Activated T-helper 2 cell treated with anti-CD3 and anti-CD28 coated beads, Interferon-gamma antibody, Interleukin-2, Interleukin-4, amounts not matched to agents 10 μg/mL and 5 μg/mL and 100 μg/mL, durations not matched to agents 14 hours and 24 hours and 36 hours (primary cell): ENCODE measurements around the gene PLEKHA6. TPM values are rescaled to one million over a fixed set of nuclear protein-coding genes. Genes with fewer than 3 reads are reported as not detected.

Source experiments
- DNase-seq: peaks from one replicate; pipeline ENCODE4 v3.0.0; 2021; ENCODE audit warnings: low spot score
- H3K27ac Mint-ChIP-seq: one replicate; pipeline ENCODE4 v1.8.0; 2021; ENCODE audit warnings: mixed read lengths
- H3K27me3 Mint-ChIP-seq: one replicate; pipeline ENCODE4 v1.8.0; 2021; ENCODE audit warnings: low read depth, mixed read lengths
- H3K36me3 Mint-ChIP-seq: one replicate; pipeline ENCODE4 v1.8.0; 2021; ENCODE audit warnings: low read depth, mixed read lengths
- H3K4me1 Mint-ChIP-seq: one replicate; pipeline ENCODE4 v1.8.0; 2021; ENCODE audit warnings: low read depth, mixed read lengths
- H3K4me3 Mint-ChIP-seq: one replicate; pipeline ENCODE4 v1.8.0; 2021; ENCODE audit warnings: low read depth, mild to moderate bottlenecking, moderate library complexity, mixed read lengths
- H3K9me3 Mint-ChIP-seq: one replicate; pipeline ENCODE4 v1.8.0; 2021; ENCODE audit warnings: mixed read lengths
- intact Hi-C: fragments of 100-400 bp; cut with micrococcal nuclease; formaldehyde crosslinking; loops from one replicate; pipeline ENCODE4 v1.15.1; 2023
- total RNA-seq: library from RNA; stranded (reverse); gene quantifications from 2 replicates; pipeline ENCODE4 v1.2.3, GENCODE V29; 2022

Gene PLEKHA6
- total RNA-seq, 1 donor from 2014 or later, result 0.52 TPM

- Mint-ChIP-seq H3K27ac (no peak overlapping the region), H3K27me3 (peaks cover 43% of the 10 kb centered on the region), H3K4me1 (peaks cover 8% of the 10 kb centered on the region), H3K9me3 (no peaks in the 10 kb centered on the region), H3K4me3 (peak overlapping the region; percentile 60), H3K36me3 (no peaks in the 10 kb centered on the region)
- no peak for DNase-seq
- intact Hi-C loops, result no loop called here
These were observed 17.4 kb upstream of the PLEKHA6 start for GRCh38 chr1:204376919-204377799.

- H3K9me3 Mint-ChIP-seq, result no peaks in the 10 kb centered on the region
- H3K27ac Mint-ChIP-seq, result no peak overlapping the region
- no peak overlapping the region for H3K4me3 Mint-ChIP-seq
- peaks cover 46% of the 10 kb centered on the region for H3K27me3 Mint-ChIP-seq
- intact Hi-C loops, result no loop called here
- no peaks in the 10 kb centered on the region for H3K36me3 Mint-ChIP-seq
- H3K4me1 Mint-ChIP-seq, result peaks cover 6% of the 10 kb centered on the region
- no peak for DNase-seq
These were observed 16.7 kb upstream of the PLEKHA6 start for GRCh38 chr1:204376465-204376864.

GRCh38 chr1:204373911-204374310 lies 14.2 kb upstream of the PLEKHA6 start:
- intact Hi-C loops, result no loop called here
- Mint-ChIP-seq H3K27me3 (peaks cover 25% of the 10 kb centered on the region), H3K27ac (no peak overlapping the region), H3K4me3 (no peak overlapping the region), H3K9me3 (no peaks in the 10 kb centered on the region), H3K4me1 (peaks cover 9% of the 10 kb centered on the region), H3K36me3 (no peaks in the 10 kb centered on the region)
- no peak for DNase-seq

- Mint-ChIP-seq H3K4me3 (no peak overlapping the region), H3K4me1 (peaks cover 18% of the 10 kb centered on the region), H3K9me3 (no peaks in the 10 kb centered on the region), H3K36me3 (no peaks in the 10 kb centered on the region), H3K27ac (no peak overlapping the region), H3K27me3 (peaks cover 10% of the 10 kb centered on the region)
- no peak for DNase-seq
- intact Hi-C loops, result no loop called here
These were observed 10.4 kb upstream of the PLEKHA6 start for GRCh38 chr1:204370176-204370575.

- H3K4me3 Mint-ChIP-seq, result no peak overlapping the region
- no peak overlapping the region for H3K27ac Mint-ChIP-seq
- peaks cover 10% of the 10 kb centered on the region for H3K27me3 Mint-ChIP-seq
- no peaks in the 10 kb centered on the region for H3K9me3 Mint-ChIP-seq
- no peaks in the 10 kb centered on the region for H3K36me3 Mint-ChIP-seq
- intact Hi-C loops, result no loop called here
- DNase-seq, result no peak
- H3K4me1 Mint-ChIP-seq, result peaks cover 27% of the 10 kb centered on the region
These were observed 9.4 kb upstream of the PLEKHA6 start for GRCh38 chr1:204368996-204369726.

GRCh38 chr1:204367956-204368355 lies 8.2 kb upstream of the PLEKHA6 start:
- Mint-ChIP-seq H3K36me3 (no peaks in the 10 kb centered on the region), H3K9me3 (no peaks in the 10 kb centered on the region), H3K27me3 (peaks cover 10% of the 10 kb centered on the region), H3K4me1 (peaks cover 37% of the 10 kb centered on the region), H3K27ac (no peak overlapping the region), H3K4me3 (no peak overlapping the region)
- intact Hi-C loops, result no loop called here
- no peak for DNase-seq

- Mint-ChIP-seq H3K36me3 (no peaks in the 10 kb centered on the region), H3K4me3 (no peak overlapping the region), H3K27ac (no peak overlapping the region), H3K4me1 (peaks cover 43% of the 10 kb centered on the region), H3K27me3 (peaks cover 6% of the 10 kb centered on the region), H3K9me3 (no peaks in the 10 kb centered on the region)
- DNase-seq, result no peak
- intact Hi-C loops, result no loop called here
These were observed 7.6 kb upstream of the PLEKHA6 start for GRCh38 chr1:204367193-204367858.

- Mint-ChIP-seq H3K27ac (no peak overlapping the region), H3K4me1 (peaks cover 45% of the 10 kb centered on the region), H3K36me3 (no peaks in the 10 kb centered on the region), H3K27me3 (peaks cover under 1% of the 10 kb centered on the region), H3K4me3 (no peak overlapping the region), H3K9me3 (no peaks in the 10 kb centered on the region)
- intact Hi-C loops, result no loop called here
- no peak for DNase-seq
These were observed 7.0 kb upstream of the PLEKHA6 start for GRCh38 chr1:204366759-204367158.

- Mint-ChIP-seq H3K9me3 (no peaks in the 10 kb centered on the region), H3K4me3 (peak overlapping the region; percentile 71), H3K27me3 (peaks cover 3% of the 10 kb centered on the region), H3K27ac (peak overlapping the region; percentile 82), H3K4me1 (peaks cover 48% of the 10 kb centered on the region), H3K36me3 (no peaks in the 10 kb centered on the region)
- intact Hi-C loops, result loop anchor here (1.0 to 5.0 kb wide), 8 partner anchors 35 to 501 kb away; partner anchors contain the start of genes PPP1R15B and SNRPE
- peak; percentile 64 for DNase-seq
These were observed 3.8 kb upstream of the PLEKHA6 start for GRCh38 chr1:204363335-204364114.

- intact Hi-C loops, result loop anchor here (1.0 to 5.0 kb wide), 8 partner anchors 36 to 501 kb away; partner anchors contain the start of genes PPP1R15B and SNRPE
- H3K27ac Mint-ChIP-seq, result peak overlapping the region; percentile 82
- peak overlapping the region; percentile 71 for H3K4me3 Mint-ChIP-seq
- H3K9me3 Mint-ChIP-seq, result no peaks in the 10 kb centered on the region
- DNase-seq, result no peak
- H3K4me1 Mint-ChIP-seq, result peaks cover 48% of the 10 kb centered on the region
- peaks cover 3% of the 10 kb centered on the region for H3K27me3 Mint-ChIP-seq
- no peaks in the 10 kb centered on the region for H3K36me3 Mint-ChIP-seq
These were observed 3.2 kb upstream of the PLEKHA6 start for GRCh38 chr1:204362984-204363334.

- Mint-ChIP-seq H3K27ac (peak overlapping the region; percentile 32), H3K27me3 (peaks cover 3% of the 10 kb centered on the region), H3K36me3 (no peaks in the 10 kb centered on the region), H3K4me3 (no peak overlapping the region), H3K4me1 (peaks cover 43% of the 10 kb centered on the region), H3K9me3 (no peaks in the 10 kb centered on the region)
- no peak for DNase-seq
- intact Hi-C loops, result loop anchor here (2.0 to 5.0 kb wide), 5 partner anchors 37 to 499 kb away; partner anchors contain the start of genes PPP1R15B and SNRPE
These were observed 2.1 kb upstream of the PLEKHA6 start for GRCh38 chr1:204361781-204362180.

- H3K27me3 Mint-ChIP-seq, result peaks cover 3% of the 10 kb centered on the region
- H3K4me1 Mint-ChIP-seq, result peaks cover 43% of the 10 kb centered on the region
- H3K36me3 Mint-ChIP-seq, result no peaks in the 10 kb centered on the region
- no peak for DNase-seq
- H3K27ac Mint-ChIP-seq, result peak overlapping the region; percentile 32
- H3K4me3 Mint-ChIP-seq, result no peak overlapping the region
- intact Hi-C loops, result loop anchor here (5.0 kb wide), 2 partner anchors 51 to 499 kb away; partner anchors contain the start of genes PPP1R15B and SNRPE
- no peaks in the 10 kb centered on the region for H3K9me3 Mint-ChIP-seq
These were observed 1.6 kb upstream of the PLEKHA6 start for GRCh38 chr1:204361341-204361771.
